ENCODE measurements around the gene CPT1A.

Gene CPT1A

GRCh38 chr11:68813773-68814172 lies 27.9 kb downstream of the CPT1A start:
- H3K4me3 Mint-ChIP-seq: peak overlapping the region in 1 of 2 donors; percentile 37
- no peaks in the 10 kb centered on the region for H3K27me3 Mint-ChIP-seq
- peak; percentile 54 for DNase-seq
- H3K4me1 Mint-ChIP-seq: peaks cover 35 to 65% of the 10 kb centered on the region in 2 donors
- peak; percentile 91 to 92 for ATAC-seq (replicated peaks)
- H3K36me3 Mint-ChIP-seq: peaks cover 23 to 27% of the 10 kb centered on the region in 2 donors
- H3K27ac Mint-ChIP-seq: peak overlapping the region; percentile 63
- no peaks in the 10 kb centered on the region for H3K9me3 Mint-ChIP-seq

GRCh38 chr11:68812526-68812925 lies 29.2 kb downstream of the CPT1A start:
- H3K27ac Mint-ChIP-seq: no peak overlapping the region
- DNase-seq (no peak), ATAC-seq (replicated peaks) (peak; percentile 56 to 63)
- no peak overlapping the region for H3K4me3 Mint-ChIP-seq
- peaks cover 27 to 55% of the 10 kb centered on the region in 2 donors for H3K4me1 Mint-ChIP-seq
- no peaks in the 10 kb centered on the region for H3K27me3 Mint-ChIP-seq
- no peaks in the 10 kb centered on the region for H3K9me3 Mint-ChIP-seq
- H3K36me3 Mint-ChIP-seq: peaks cover 25 to 26% of the 10 kb centered on the region in 2 donors

- H3K27ac Mint-ChIP-seq: no peak overlapping the region
- peaks cover 16 to 21% of the 10 kb centered on the region in 2 donors for H3K36me3 Mint-ChIP-seq
- DNase-seq (no peak), ATAC-seq (replicated peaks) (no peak)
- H3K9me3 Mint-ChIP-seq: no peaks in the 10 kb centered on the region
- no peaks in the 10 kb centered on the region for H3K27me3 Mint-ChIP-seq
- no peak overlapping the region for H3K4me3 Mint-ChIP-seq
- H3K4me1 Mint-ChIP-seq: peaks cover 10 to 33% of the 10 kb centered on the region in 2 donors
Observed at GRCh38 chr11:68810164-68810563, 31.6 kb downstream of the CPT1A start.

DNA sequence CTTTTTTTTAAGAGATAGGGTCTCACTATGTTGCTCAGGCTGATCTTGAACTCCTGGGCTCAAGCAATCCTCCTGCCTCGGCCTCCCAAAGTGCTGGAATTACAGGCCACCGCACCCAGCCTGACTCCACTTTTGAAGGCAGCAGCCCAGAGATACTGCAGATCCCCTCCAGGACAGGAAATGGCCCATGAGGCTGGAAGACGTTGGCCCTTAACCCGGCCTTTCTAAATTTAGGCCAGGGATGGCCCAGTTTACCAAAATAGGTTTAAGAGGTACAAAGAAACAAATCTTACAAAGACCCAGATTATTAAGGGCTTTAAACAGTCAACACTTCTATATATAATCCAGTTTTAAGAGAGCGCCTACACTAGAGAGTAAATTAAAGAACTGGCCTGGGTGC lies 32.2 kb downstream of the CPT1A start:
- Mint-ChIP-seq H3K4me3 (no peak overlapping the region), H3K27me3 (no peaks in the 10 kb centered on the region), H3K9me3 (no peaks in the 10 kb centered on the region), H3K27ac (no peak overlapping the region), H3K4me1 (peaks cover 10 to 26% of the 10 kb centered on the region in 2 donors), H3K36me3 (peaks cover 11 to 16% of the 10 kb centered on the region in 2 donors)
- DNase-seq: no peak
- no peak for ATAC-seq (replicated peaks)

GRCh38 chr11:68808787-68809186 lies 32.9 kb downstream of the CPT1A start:
- Mint-ChIP-seq H3K27me3 (no peaks in the 10 kb centered on the region), H3K4me3 (no peak overlapping the region), H3K4me1 (peaks cover 9 to 19% of the 10 kb centered on the region in 2 donors), H3K27ac (no peak overlapping the region), H3K36me3 (peaks cover 11 to 16% of the 10 kb centered on the region in 2 donors), H3K9me3 (no peaks in the 10 kb centered on the region)
- DNase-seq (no peak), ATAC-seq (replicated peaks) (no peak)

- no peak for ATAC-seq (replicated peaks)
Observed at GRCh38 chr11:68806931-68807844, 34.5 kb downstream of the CPT1A start.

GRCh38 chr11:68804786-68805185 lies 36.9 kb downstream of the CPT1A start:
- Mint-ChIP-seq H3K9me3 (no peaks in the 10 kb centered on the region), H3K36me3 (peaks cover 12 to 22% of the 10 kb centered on the region in 2 donors), H3K4me1 (no peaks in the 10 kb centered on the region), H3K27me3 (no peaks in the 10 kb centered on the region), H3K4me3 (no peak overlapping the region), H3K27ac (no peak overlapping the region)
- no peak for DNase-seq
- no peak for ATAC-seq (replicated peaks)

More at GRCh38 chr11:68806931-68807844, 34.5 kb downstream of the CPT1A start:
- Mint-ChIP-seq H3K9me3 (no peaks in the 10 kb centered on the region), H3K4me3 (no peak overlapping the region), H3K36me3 (peaks cover 12 to 13% of the 10 kb centered on the region in 2 donors), H3K4me1 (peaks cover 2 to 4% of the 10 kb centered on the region in 2 donors), H3K27ac (no peak overlapping the region), H3K27me3 (no peaks in the 10 kb centered on the region)
- no peak for DNase-seq

GRCh38 chr11:68803766-68804165 lies 38.0 kb downstream of the CPT1A start:
- peaks cover 15 to 26% of the 10 kb centered on the region in 2 donors for H3K36me3 Mint-ChIP-seq
- no peaks in the 10 kb centered on the region for H3K9me3 Mint-ChIP-seq
- H3K27ac Mint-ChIP-seq: no peak overlapping the region
- H3K4me1 Mint-ChIP-seq: no peaks in the 10 kb centered on the region
- H3K27me3 Mint-ChIP-seq: no peaks in the 10 kb centered on the region
- DNase-seq (no peak), ATAC-seq (replicated peaks) (no peak)
- H3K4me3 Mint-ChIP-seq: no peak overlapping the region

DNA sequence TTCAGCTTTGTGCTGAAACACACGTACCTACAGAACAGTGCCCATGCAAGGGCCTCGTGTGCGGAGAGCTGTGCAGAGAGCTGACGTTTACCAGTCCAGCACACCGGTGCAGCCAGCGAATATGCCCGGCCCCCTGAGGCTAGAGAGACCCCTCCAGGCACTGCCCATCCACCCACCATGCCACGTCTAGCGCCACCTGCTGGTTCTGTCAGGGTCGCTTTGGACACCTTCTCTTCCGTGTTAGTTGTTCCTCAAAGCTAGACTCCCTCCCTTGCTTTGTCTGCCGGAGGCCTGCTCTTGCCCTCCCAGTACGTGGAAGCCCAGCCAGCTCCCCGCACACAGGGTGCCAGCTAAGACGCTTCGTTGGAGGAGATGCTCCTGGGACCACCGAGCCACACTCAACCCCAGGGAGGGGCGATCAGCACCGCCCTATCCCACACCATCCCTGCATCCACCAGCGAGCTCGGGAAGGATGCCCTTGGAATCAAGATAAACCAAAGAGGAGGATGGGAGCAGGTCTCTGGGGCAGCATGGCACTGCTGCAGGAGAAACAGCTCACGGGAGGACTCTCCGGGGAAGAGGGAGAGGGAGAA lies 43.4 kb downstream of the CPT1A start:
- no peak overlapping the region for H3K4me3 Mint-ChIP-seq
- DNase-seq (no peak), ATAC-seq (replicated peaks) (no peak)
- H3K9me3 Mint-ChIP-seq: no peaks in the 10 kb centered on the region
- no peaks in the 10 kb centered on the region for H3K27me3 Mint-ChIP-seq
- H3K4me1 Mint-ChIP-seq: no peaks in the 10 kb centered on the region
- peaks cover 20 to 48% of the 10 kb centered on the region in 2 donors for H3K36me3 Mint-ChIP-seq
- H3K27ac Mint-ChIP-seq: no peak overlapping the region

- Mint-ChIP-seq H3K4me3 (no peak overlapping the region), H3K27me3 (no peaks in the 10 kb centered on the region), H3K9me3 (no peaks in the 10 kb centered on the region), H3K4me1 (no peaks in the 10 kb centered on the region), H3K27ac (no peak overlapping the region), H3K36me3 (peaks cover 22 to 47% of the 10 kb centered on the region in 2 donors)
- no peak for DNase-seq
- no peak for ATAC-seq (replicated peaks)
Observed at GRCh38 chr11:68796801-68797200, 44.9 kb downstream of the CPT1A start.

DNA sequence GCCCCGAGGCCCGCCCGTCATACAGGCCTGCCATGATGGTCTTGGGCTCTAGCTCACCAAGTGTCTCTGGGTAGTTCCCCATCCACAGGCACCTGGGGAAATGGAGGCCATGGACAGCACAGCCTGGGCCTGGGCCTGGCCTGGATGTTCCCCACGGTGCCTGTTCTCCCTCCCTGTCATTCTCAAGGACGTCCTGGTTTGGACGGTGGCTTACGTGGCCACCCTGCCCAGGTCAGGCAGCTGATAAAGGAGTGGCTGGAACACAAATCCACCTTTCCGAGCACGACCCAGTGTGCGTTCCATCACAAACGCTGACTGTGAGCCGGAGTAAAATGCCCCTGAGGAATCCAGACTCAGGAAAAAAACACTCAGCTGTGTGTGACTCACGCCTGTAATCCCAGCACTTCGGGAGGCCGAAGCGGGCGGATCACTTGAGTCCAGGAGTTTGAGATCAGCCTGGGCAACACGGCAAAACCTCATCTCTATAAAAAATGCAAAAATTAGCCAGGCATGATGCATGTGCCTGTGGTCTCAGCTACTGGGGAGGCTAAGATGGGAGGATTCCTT lies 49.2 kb downstream of the CPT1A start:
- H3K4me1 Mint-ChIP-seq: no peaks in the 10 kb centered on the region
- DNase-seq (no peak), ATAC-seq (replicated peaks) (no peak)
- no peaks in the 10 kb centered on the region for H3K9me3 Mint-ChIP-seq
- H3K27me3 Mint-ChIP-seq: no peaks in the 10 kb centered on the region
- H3K4me3 Mint-ChIP-seq: no peak overlapping the region
- H3K27ac Mint-ChIP-seq: no peak overlapping the region
- H3K36me3 Mint-ChIP-seq: peaks cover 21 to 40% of the 10 kb centered on the region in 2 donors

- Mint-ChIP-seq H3K9me3 (no peaks in the 10 kb centered on the region), H3K36me3 (peaks cover 25 to 34% of the 10 kb centered on the region in 2 donors), H3K4me1 (no peaks in the 10 kb centered on the region), H3K27me3 (no peaks in the 10 kb centered on the region), H3K27ac (no peak overlapping the region), H3K4me3 (no peak overlapping the region)
- no peak for ATAC-seq (replicated peaks)
- no peak for DNase-seq
Observed at GRCh38 chr11:68784653-68785052, 57.1 kb downstream of the CPT1A start.

DNA sequence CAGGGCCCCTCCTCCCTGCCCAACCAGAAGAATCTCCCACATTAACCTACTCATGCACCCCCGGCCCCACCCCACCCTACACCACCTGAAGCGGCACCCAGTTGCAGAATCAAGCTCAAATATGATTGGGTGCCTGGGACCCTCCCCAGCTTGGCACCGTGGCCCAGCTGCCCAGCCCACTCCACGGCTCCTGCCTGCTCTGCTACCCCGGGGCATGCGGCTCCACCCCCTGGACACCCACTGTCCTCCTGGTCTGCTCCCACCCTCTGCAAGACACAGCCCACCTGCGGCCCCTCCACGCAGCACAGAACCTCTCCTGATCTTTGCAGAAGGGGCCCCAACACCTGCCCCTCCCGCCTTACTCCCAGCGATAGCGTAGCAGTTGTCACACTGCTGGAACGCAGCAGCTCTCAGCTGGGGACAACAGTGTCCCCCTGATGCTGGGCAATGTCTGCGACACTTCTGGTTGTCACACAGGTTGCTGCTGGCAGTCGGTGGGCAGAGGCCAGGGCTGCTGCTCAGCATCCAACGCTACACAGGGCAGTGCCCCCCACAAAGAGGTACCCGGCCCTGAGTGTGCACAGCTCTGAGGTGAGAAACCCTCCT lies 58.4 kb downstream of the CPT1A start:
- Mint-ChIP-seq H3K9me3 (no peaks in the 10 kb centered on the region), H3K27ac (no peak overlapping the region), H3K36me3 (peaks cover 32 to 38% of the 10 kb centered on the region in 2 donors), H3K4me3 (no peak overlapping the region), H3K27me3 (no peaks in the 10 kb centered on the region), H3K4me1 (no peaks in the 10 kb centered on the region)
- ATAC-seq (replicated peaks) (no peak), DNase-seq (no peak)

DNA sequence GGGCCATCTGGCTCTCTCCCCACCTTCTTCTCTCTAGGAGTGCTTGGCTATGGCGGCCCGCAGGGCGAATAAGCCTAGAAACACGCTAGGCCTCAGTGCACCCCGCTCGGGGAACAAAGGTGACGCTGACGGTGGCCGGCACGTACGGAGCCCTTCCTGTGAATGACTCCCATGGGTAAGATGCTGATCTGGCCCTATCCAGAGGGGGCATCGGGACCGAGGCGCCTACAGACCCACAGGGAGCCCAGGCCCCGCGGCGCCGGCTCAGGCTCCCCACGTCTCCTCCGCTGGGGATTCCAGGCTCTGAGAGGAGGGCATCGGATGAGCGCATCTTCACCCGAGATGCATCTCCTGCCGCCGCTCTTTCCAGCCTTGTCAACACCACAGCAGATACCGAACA lies 59.0 kb downstream of the CPT1A start:
- no peak for ATAC-seq (replicated peaks)

More for the DNA sequence above, 59.0 kb downstream of the CPT1A start:
- Mint-ChIP-seq H3K4me3 (no peak overlapping the region), H3K36me3 (peaks cover 34 to 39% of the 10 kb centered on the region in 2 donors), H3K27me3 (no peaks in the 10 kb centered on the region), H3K4me1 (no peaks in the 10 kb centered on the region), H3K9me3 (no peaks in the 10 kb centered on the region), H3K27ac (peak overlapping the region; percentile 62)
- DNase-seq: no peak
